Adrenal gland (tissue), 12 donors: ENCODE measurements around the gene CHTF18. TPM values are rescaled to one million over a fixed set of nuclear protein-coding genes. Genes with fewer than 3 reads are reported as not detected.

ENCODE experiments used
- DNase-seq, 7 donors: peaks; one replicate each; pipeline ENCODE4 v3.0.0-alpha.2; 2019 to 2020
- H3K27ac ChIP-seq, 5 donors: fragments of 200-600 bp; sonication (generic) in 4 of 5; 1 replicate in 3 of 5; 2 replicates in 2 of 5; pipeline versions ENCODE4 v1.5.1 to v1.8.0; 2016 to 2020; ENCODE audit warnings: mild to moderate bottlenecking in 1 of 5
- H3K27me3 ChIP-seq: fragments of 200-600 bp; 2 replicates; pipeline ENCODE4 v1.8.0; 2021
- H3K36me3 ChIP-seq, 2 donors: fragments of 200-600 bp; replicated peaks in 1 of 2; 1 replicate in 1 of 2; 2 replicates in 1 of 2; pipeline versions ENCODE4 v1.5.1 to v1.8.0; 2018 to 2022
- H3K4me1 ChIP-seq, 2 donors: fragments of 200-600 bp; replicated peaks in 1 of 2; 1 replicate in 1 of 2; 2 replicates in 1 of 2; pipeline versions ENCODE4 v1.5.1 to v1.8.0; 2018 to 2021
- H3K4me3 ChIP-seq, 4 donors: fragments of 200-600 bp; sonication (generic) in 3 of 4; one replicate each; pipeline ENCODE4 v1.5.1; 2016 to 2018
- H3K9me3 ChIP-seq, 3 donors: fragments of 200-600 bp; sonication (generic) in 1 of 3; replicated peaks in 1 of 3; 1 replicate in 2 of 3; 2 replicates in 1 of 3; pipeline versions ENCODE4 v1.5.1 to v1.8.0; 2016 to 2021
- POLR2A ChIP-seq, 2 donors: fragments of 450-650 bp; IDR thresholded peaks; one replicate each; pipeline ENCODE4 v1.6.1; 2017; ENCODE audit warnings: antibody characterized with exemption in 2 of 2, mild to moderate bottlenecking in 2 of 2, moderate library complexity in 1 of 2
- WGBS, 4 donors: extraction: QIAGEN DNeasy Blood & Tissue Kit in 2 of 4; methylation state at CpG; one replicate each; pipeline versions ENCODE4 v1.1.5 to v1.1.7; 2013 to 2017; 5-methylcytosine and 5-hydroxymethylcytosine counted together
- intact Hi-C, 2 donors: fragments of 100-400 bp; cut with DNase I; formaldehyde crosslinking; loops; one replicate each; pipeline versions ENCODE4 v1.14.1 to v1.15.0; 2022 to 2023
- microRNA counts, 2 donors: library from miRNA; unstranded; fragments of <30 nt; microRNA quantifications; one replicate each; lab custom pipeline; 2016
- microRNA-seq, 3 donors: library from miRNA; unstranded; fragments of <30 nt; microRNA quantifications; one replicate each; pipeline ENCODE4, GENCODE V29; 2017 to 2020
- polyA plus RNA-seq, 3 donors: library from polyadenylated mRNA; stranded (reverse); fragments of 200-250 nt in 2 of 3; fragments of 350-450 nt in 1 of 3; fragmentation: Illumina TruSeq in 1 of 3; extraction: RNeasy Lipid Tissue Mini Kit (QIAGEN cat#74804) in 1 of 3; gene quantifications; one replicate each; pipeline ENCODE4 v1.2.3, GENCODE V29; 2013 to 2014
- small RNA-seq, 2 donors: library from RNA; depleted of rRNA; stranded (forward); fragments of <200 nt; gene quantifications; one replicate each; pipeline ENCODE3, GENCODE V24; 2016
- total RNA-seq, 9 donors: library from RNA; depleted of rRNA in 4 of 9; stranded (reverse); fragments of >200 nt in 4 of 9; fragments of 120-200 nt in 1 of 9; fragmentation: NEBNext Ultra II Directional in 1 of 9; extraction: Animal tissue kit (Norgen Biotek cat#: 25700) in 1 of 9; gene quantifications; one replicate each; pipeline versions ENCODE4 v1.1.0 to v1.2.4, GENCODE V29; 2013 to 2023
- TF ChIP-seq, protein P1 (sequence below), 6 experiments: fragments of 450-650 bp in 4 of 6; fragments of 200-600 bp in 2 of 6; sonication (generic) in 1 of 6; IDR thresholded peaks; 1 replicate in 5 of 6; 2 replicates in 1 of 6; pipeline versions ENCODE4 v1.5.1 to v1.8.0; 2016 to 2021; ENCODE audit warnings: antibody characterized with exemption in 6 of 6, mild to moderate bottlenecking in 2 of 6, moderate library complexity in 1 of 6
- donor health status: healthy with polysubstance abuse.
- donor health status: Bipolar disorder and iron deficiency.
- donor health status: DM: yes; HTN: yes; CAD: no.
- donor health status: DM: no; HTN: no; CAD: no.
- donor health status: DM: no; HTN: no; CAD: no.
- donor health status: DM: yes; HTN: yes; CAD: no.

The CHTF18 gene
- total and polyA plus RNA-seq, 12 donors: 0.29 to 69.8 (median 11.4) TPM

DNA sequence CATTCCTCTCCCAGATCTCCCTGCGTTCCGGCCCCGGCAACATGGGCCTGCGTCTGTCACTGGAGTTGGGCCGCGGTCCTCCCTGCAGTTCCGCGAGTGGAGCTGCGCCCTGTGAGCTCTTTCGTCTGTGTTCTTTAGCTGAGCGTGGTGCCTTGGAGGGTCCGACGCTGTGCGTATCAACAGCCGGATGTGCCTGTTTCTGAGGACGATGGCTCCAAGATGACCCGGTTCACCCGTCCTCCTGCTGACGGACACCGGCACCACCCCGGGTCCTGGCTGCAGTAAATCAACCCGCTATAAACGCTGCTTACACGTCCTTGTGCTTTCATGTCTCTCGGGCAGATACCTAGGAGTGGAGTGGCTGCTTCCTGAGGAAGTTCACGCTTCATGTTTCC, 56.9 kb downstream of the CHTF18 start:
- H3K36me3 ChIP-seq: no peaks in the 10 kb centered on the region
- no peak overlapping the region for H3K4me3 ChIP-seq
- 45 to 73% (median 59%) methylated on average over 14 to 26 of the region's 26 CpGs for WGBS, 4 donors
- peak in 1 of 7 donors; percentile 5 for DNase-seq
- H3K9me3 ChIP-seq: no peaks in the 10 kb centered on the region
- TF ChIP-seq, protein P1, sequence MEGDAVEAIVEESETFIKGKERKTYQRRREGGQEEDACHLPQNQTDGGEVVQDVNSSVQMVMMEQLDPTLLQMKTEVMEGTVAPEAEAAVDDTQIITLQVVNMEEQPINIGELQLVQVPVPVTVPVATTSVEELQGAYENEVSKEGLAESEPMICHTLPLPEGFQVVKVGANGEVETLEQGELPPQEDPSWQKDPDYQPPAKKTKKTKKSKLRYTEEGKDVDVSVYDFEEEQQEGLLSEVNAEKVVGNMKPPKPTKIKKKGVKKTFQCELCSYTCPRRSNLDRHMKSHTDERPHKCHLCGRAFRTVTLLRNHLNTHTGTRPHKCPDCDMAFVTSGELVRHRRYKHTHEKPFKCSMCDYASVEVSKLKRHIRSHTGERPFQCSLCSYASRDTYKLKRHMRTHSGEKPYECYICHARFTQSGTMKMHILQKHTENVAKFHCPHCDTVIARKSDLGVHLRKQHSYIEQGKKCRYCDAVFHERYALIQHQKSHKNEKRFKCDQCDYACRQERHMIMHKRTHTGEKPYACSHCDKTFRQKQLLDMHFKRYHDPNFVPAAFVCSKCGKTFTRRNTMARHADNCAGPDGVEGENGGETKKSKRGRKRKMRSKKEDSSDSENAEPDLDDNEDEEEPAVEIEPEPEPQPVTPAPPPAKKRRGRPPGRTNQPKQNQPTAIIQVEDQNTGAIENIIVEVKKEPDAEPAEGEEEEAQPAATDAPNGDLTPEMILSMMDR (IDR thresholded peaks at IDR 0.05): no peak
- H3K4me1 ChIP-seq: no peaks in the 10 kb centered on the region
- H3K27me3 ChIP-seq: peaks cover 7% of the 10 kb centered on the region
- H3K27ac ChIP-seq: no peak overlapping the region
- intact Hi-C loops: no loop called here

DNA sequence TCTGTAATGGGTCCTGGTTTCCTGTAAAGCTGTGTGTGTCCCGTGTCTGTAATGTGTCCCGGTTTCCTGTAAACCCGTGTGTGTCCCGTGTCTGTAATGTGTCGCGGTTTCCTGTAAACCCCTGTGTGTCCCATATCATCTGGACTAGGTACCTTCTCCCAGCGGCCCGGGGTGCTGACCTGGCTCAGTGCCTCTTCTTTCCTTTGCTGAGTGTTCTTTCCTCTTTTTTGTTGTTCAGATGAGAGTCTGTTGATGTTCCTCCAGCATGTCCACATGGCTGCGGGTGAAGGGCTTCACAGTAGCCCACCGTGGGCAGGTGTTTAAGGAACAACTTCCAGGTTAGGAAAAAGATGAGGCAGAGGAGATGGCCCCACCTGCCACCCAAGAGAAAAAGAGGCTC, 58.7 kb downstream of the CHTF18 start:
- peak in 1 of 7 donors; percentile 2 for DNase-seq
- Histone ChIP-seq H3K4me3 (no peak overlapping the region), H3K9me3 (no peaks in the 10 kb centered on the region), H3K4me1 (no peaks in the 10 kb centered on the region), H3K27ac (no peak overlapping the region), H3K36me3 (no peaks in the 10 kb centered on the region), H3K27me3 (peaks cover 4% of the 10 kb centered on the region)
- no peak for TF ChIP-seq POLR2A (IDR thresholded peaks at IDR 0.05)
- TF ChIP-seq, protein P1 (IDR thresholded peaks at IDR 0.05): no peak
- WGBS, 4 donors: 85 to 94% (median 89%) methylated on average over 10 of the region's 10 CpGs
- intact Hi-C loops: no loop called here

MicroRNAs encoded within 50 kb of the gene (microRNA counts, 767-probe panel; counts per million panel counts)
- microRNA hsa-miR-662 (lab: Ali Mortazavi, UCI): 0 counts per million in 2 donors

Small RNA genes within 50 kb of the gene (microRNA-seq; reads per million reads assigned to microRNA genes)
- gene MIR662: 0 reads per million in 3 donors

Small RNA genes within 50 kb of the gene (small RNA-seq; reads per million reads assigned to genes)
- 0 reads per million in 2 donors for gene MIR662

Other genes starting within 250 kb of the CHTF18 start
- gene PRR35, start 228.2 kb upstream of the CHTF18 start, total RNA-seq: not detected
- not detected for gene PRR35, start 228.2 kb upstream of the CHTF18 start, polyA plus RNA-seq
- gene NHLRC4, start 221.6 kb upstream of the CHTF18 start, total RNA-seq: 10 to 100 TPM in 5 of 9 donors, 1 to 10 TPM in 4; 1.6 to 22.3 (median 12.7) TPM
- 1 to 10 TPM in 2 of 3 donors, under 1 TPM in 1; 0.57 to 7.2 (median 3.3) TPM for gene NHLRC4, start 221.6 kb upstream of the CHTF18 start, polyA plus RNA-seq
- gene PIGQ, start 218.7 kb upstream of the CHTF18 start, total RNA-seq: 100 to 1,000 TPM in 1 of 9 donors, 10 to 100 TPM in 8; 21.1 to 107 (median 78.5) TPM
- 100 to 1,000 TPM in 2 of 3 donors, 10 to 100 TPM in 1; 12.7 to 317 (median 111) TPM for gene PIGQ, start 218.7 kb upstream of the CHTF18 start, polyA plus RNA-seq
- gene RAB40C, start 198.6 kb upstream of the CHTF18 start, total RNA-seq: 10 to 100 TPM in 8 of 9 donors, 1 to 10 TPM in 1; 6.0 to 20.9 (median 15.8) TPM
- 10 to 100 TPM in 2 of 3 donors, 1 to 10 TPM in 1; 2.3 to 36.2 (median 19.1) TPM for gene RAB40C, start 198.6 kb upstream of the CHTF18 start, polyA plus RNA-seq
- 1 to 10 TPM in 1 of 9 donors, under 1 TPM in 7, not detected in 1; 0.18 to 1.1 (median 0.36) TPM for gene WFIKKN1, start 157.6 kb upstream of the CHTF18 start, total RNA-seq
- gene WFIKKN1, start 157.6 kb upstream of the CHTF18 start, polyA plus RNA-seq: 1 to 10 TPM in 1 of 3 donors, under 1 TPM in 1, not detected in 1; 0.71 to 3.9 TPM
- 100 to 1,000 TPM in 5 of 9 donors, 10 to 100 TPM in 4; 71.8 to 351 (median 122) TPM for gene METTL26, start 152.3 kb upstream of the CHTF18 start, total RNA-seq
- 100 to 1,000 TPM in 2 of 3 donors, 10 to 100 TPM in 1; 40.4 to 403 (median 328) TPM for gene METTL26, start 152.3 kb upstream of the CHTF18 start, polyA plus RNA-seq
- gene MCRIP2, start 146.8 kb upstream of the CHTF18 start, total RNA-seq: 100 to 1,000 TPM in 7 of 9 donors, 10 to 100 TPM in 2; 67.0 to 188 (median 149) TPM
- 100 to 1,000 TPM in 2 of 3 donors, 1 to 10 TPM in 1; 7.1 to 253 (median 241) TPM for gene MCRIP2, start 146.8 kb upstream of the CHTF18 start, polyA plus RNA-seq
- 10 to 100 TPM; 12.4 to 55.8 (median 23.5) TPM for gene WDR90, start 139.3 kb upstream of the CHTF18 start, total RNA-seq
- gene WDR90, start 139.3 kb upstream of the CHTF18 start, polyA plus RNA-seq: 100 to 1,000 TPM in 2 of 3 donors, 1 to 10 TPM in 1; 3.0 to 162 (median 125) TPM
- 100 to 1,000 TPM in 2 of 9 donors, 10 to 100 TPM in 7; 34.7 to 177 (median 82.7) TPM for gene RHOT2, start 120.5 kb upstream of the CHTF18 start, total RNA-seq
- 100 to 1,000 TPM in 2 of 3 donors, 10 to 100 TPM in 1; 37.9 to 462 (median 302) TPM for gene RHOT2, start 120.5 kb upstream of the CHTF18 start, polyA plus RNA-seq
- 10 to 100 TPM in 1 of 9 donors, 1 to 10 TPM in 8; 1.1 to 11.5 (median 3.7) TPM for gene RHBDL1, start 112.9 kb upstream of the CHTF18 start, total RNA-seq
- 10 to 100 TPM in 2 of 3 donors, under 1 TPM in 1; 0.13 to 21.1 (median 12.2) TPM for gene RHBDL1, start 112.9 kb upstream of the CHTF18 start, polyA plus RNA-seq
- 100 to 1,000 TPM; 160 to 339 (median 210) TPM for gene STUB1, start 108.2 kb upstream of the CHTF18 start, total RNA-seq
- 100 to 1,000 TPM; 121 to 199 (median 177) TPM for gene STUB1, start 108.2 kb upstream of the CHTF18 start, polyA plus RNA-seq
- gene JMJD8, start 104.3 kb upstream of the CHTF18 start, total RNA-seq: 100 to 1,000 TPM in 3 of 9 donors, 10 to 100 TPM in 6; 50.9 to 137 (median 97.7) TPM
- 10 to 100 TPM; 50.8 to 97.7 (median 72.6) TPM for gene JMJD8, start 104.3 kb upstream of the CHTF18 start, polyA plus RNA-seq
- 10 to 100 TPM in 8 of 9 donors, 1 to 10 TPM in 1; 2.7 to 24.5 (median 18.0) TPM for gene WDR24, start 98.2 kb upstream of the CHTF18 start, total RNA-seq
- gene WDR24, start 98.2 kb upstream of the CHTF18 start, polyA plus RNA-seq: 10 to 100 TPM in 2 of 3 donors, 1 to 10 TPM in 1; 2.2 to 15.0 (median 10.9) TPM
- gene FBXL16, start 82.8 kb upstream of the CHTF18 start, total RNA-seq: 10 to 100 TPM in 2 of 9 donors, 1 to 10 TPM in 4, under 1 TPM in 2, not detected in 1; 0.17 to 14.7 (median 2.1) TPM
- 10 to 100 TPM in 1 of 3 donors, 1 to 10 TPM in 2; 6.3 to 18.3 (median 7.0) TPM for gene FBXL16, start 82.8 kb upstream of the CHTF18 start, polyA plus RNA-seq
- 100 to 1,000 TPM in 1 of 9 donors, 10 to 100 TPM in 7, 1 to 10 TPM in 1; 9.6 to 189 (median 58.6) TPM for gene METRN, start 73.5 kb upstream of the CHTF18 start, total RNA-seq
- gene METRN, start 73.5 kb upstream of the CHTF18 start, polyA plus RNA-seq: 100 to 1,000 TPM in 2 of 3 donors, 1 to 10 TPM in 1; 1.3 to 128 (median 115) TPM
- 100 to 1,000 TPM in 1 of 9 donors, 10 to 100 TPM in 8; 36.8 to 127 (median 61.4) TPM for gene ANTKMT, start 67.5 kb upstream of the CHTF18 start, total RNA-seq
- 100 to 1,000 TPM in 2 of 3 donors, under 1 TPM in 1; 0.48 to 124 (median 104) TPM for gene ANTKMT, start 67.5 kb upstream of the CHTF18 start, polyA plus RNA-seq
- 1 to 10 TPM in 2 of 9 donors, under 1 TPM in 5, not detected in 2; 0.17 to 1.9 (median 0.84) TPM for gene CCDC78, start 62.2 kb upstream of the CHTF18 start, total RNA-seq
- gene CCDC78, start 62.2 kb upstream of the CHTF18 start, polyA plus RNA-seq: 10 to 100 TPM in 1 of 3 donors, 1 to 10 TPM in 1, under 1 TPM in 1; 0.64 to 49.9 (median 7.7) TPM
- gene HAGHL, start 61.5 kb upstream of the CHTF18 start, total RNA-seq: 10 to 100 TPM in 1 of 9 donors, 1 to 10 TPM in 7, not detected in 1; 1.1 to 10.6 (median 5.3) TPM
- gene HAGHL, start 61.5 kb upstream of the CHTF18 start, polyA plus RNA-seq: 10 to 100 TPM in 2 of 3 donors, under 1 TPM in 1; 0.35 to 63.5 (median 11.0) TPM
- gene CIAO3, start 47.6 kb upstream of the CHTF18 start, total RNA-seq: 10 to 100 TPM; 17.8 to 42.1 (median 26.8) TPM
- gene CIAO3, start 47.6 kb upstream of the CHTF18 start, polyA plus RNA-seq: 10 to 100 TPM in 2 of 3 donors, 1 to 10 TPM in 1; 8.9 to 99.4 (median 38.2) TPM
- under 1 TPM in 3 of 9 donors, not detected in 6; 0.17 to 0.46 (median 0.43) TPM for gene MSLN, start 27.9 kb upstream of the CHTF18 start, total RNA-seq
- gene MSLN, start 27.9 kb upstream of the CHTF18 start, polyA plus RNA-seq: under 1 TPM in 1 of 3 donors, not detected in 2; 0.13 TPM
- gene RPUSD1, start 239 bp upstream of the CHTF18 start, total RNA-seq: 10 to 100 TPM; 12.4 to 30.0 (median 18.6) TPM
- gene RPUSD1, start 239 bp upstream of the CHTF18 start, polyA plus RNA-seq: 10 to 100 TPM in 2 of 3 donors, 1 to 10 TPM in 1; 1.1 to 40.1 (median 23.3) TPM
- gene GNG13, start 12.1 kb downstream of the CHTF18 start, total RNA-seq: not detected
- gene GNG13, start 12.1 kb downstream of the CHTF18 start, polyA plus RNA-seq: not detected
- gene LMF1, start 182.4 kb downstream of the CHTF18 start, total RNA-seq: 10 to 100 TPM; 13.1 to 80.8 (median 35.2) TPM
- 100 to 1,000 TPM in 1 of 3 donors, 10 to 100 TPM in 2; 10.5 to 101 (median 66.0) TPM for gene LMF1, start 182.4 kb downstream of the CHTF18 start, polyA plus RNA-seq
- 1 to 10 TPM in 2 of 9 donors, under 1 TPM in 7; 0.09 to 1.5 (median 0.66) TPM for gene SOX8, start 193.2 kb downstream of the CHTF18 start, total RNA-seq
- 1 to 10 TPM in 2 of 3 donors, under 1 TPM in 1; 0.04 to 2.1 (median 1.6) TPM for gene SOX8, start 193.2 kb downstream of the CHTF18 start, polyA plus RNA-seq